Amniotic stem cell (primary cell): ENCODE results near the gene DEAF1.
"Not testable (repeated sequence)": the region's sequence is repeated elsewhere in the genome, so short reads cannot be mapped to it uniquely, and the experiment has no call there.

Source experiments
- DNase-seq: peaks from one replicate; lab custom pipeline; 2025; lab: John Stamatoyannopoulos, UW

DEAF1 gene

DNA sequence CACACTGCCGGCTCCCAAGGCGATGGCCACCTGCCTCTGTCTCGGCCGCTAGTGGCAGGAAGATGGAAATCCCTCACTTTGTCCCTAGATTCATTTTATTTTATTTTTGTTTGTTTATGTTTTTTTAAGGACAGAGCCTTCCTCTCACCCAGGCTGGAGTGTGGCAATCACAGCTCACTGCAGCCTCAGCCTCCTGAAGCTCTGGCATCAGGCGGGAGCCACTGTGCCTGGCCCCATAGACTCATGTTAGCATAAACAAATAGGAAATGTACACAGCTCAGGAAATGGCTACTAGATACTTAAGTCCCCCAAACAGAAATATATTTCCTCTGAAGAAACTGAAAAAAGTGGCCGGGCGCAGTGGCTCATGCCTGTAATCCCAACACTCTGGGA, 4.1 kb upstream of the DEAF1 start:
- no peak for DNase-seq

DNA sequence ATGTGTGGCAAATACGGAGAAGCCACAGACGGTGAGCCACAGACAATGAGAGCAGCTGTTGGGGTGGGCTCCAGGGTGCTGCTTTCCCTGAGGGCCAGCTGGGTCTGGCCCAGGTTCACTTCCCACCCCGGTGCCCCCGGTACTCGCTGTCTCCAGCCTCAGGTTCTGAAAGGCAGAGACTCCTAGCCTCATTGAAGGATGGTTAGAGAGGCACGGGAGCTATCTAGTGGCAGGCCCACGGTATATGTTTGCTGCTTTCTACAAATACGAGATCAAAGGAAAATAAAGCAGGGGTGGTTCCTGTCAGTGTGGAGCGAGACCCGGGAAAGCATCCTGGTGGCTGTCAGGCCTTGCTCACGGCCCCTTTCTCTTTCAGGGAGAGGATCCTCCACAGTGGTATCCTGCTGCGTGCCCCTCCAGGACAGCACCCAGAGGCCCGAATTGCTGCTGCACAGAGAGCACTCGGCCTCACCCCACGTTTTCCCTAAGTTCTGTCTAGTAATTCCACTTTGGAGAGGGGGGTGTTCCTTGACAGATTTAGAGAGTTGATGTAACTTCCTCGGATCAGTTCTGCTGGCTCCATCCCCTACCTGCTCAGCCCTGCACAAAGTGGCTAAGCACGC, 3.6 kb upstream of the DEAF1 start:
- no peak for DNase-seq

DNA sequence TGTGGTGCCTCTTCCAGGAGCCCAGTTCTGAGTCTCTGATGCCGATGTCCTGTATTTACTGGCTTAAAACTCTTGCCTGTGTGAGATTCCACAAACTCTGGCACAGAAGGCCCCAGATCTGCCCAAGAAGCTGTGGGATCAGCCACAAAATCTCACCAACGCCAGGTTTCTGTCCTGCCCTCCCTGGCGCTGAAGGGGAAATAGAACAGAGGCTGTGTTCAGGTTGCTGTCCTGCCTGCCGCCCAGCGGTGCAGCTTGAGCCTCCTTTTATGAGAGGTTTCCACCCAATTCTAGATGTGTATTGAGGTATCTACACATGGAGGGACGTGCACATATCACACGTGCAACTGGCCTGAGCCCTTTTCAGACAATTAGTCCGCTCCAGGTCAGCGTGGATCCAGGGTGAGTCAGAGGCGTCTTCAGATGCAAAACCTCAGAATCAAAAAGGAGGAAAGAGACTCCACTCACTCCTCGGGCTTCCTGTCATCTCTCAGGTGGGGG, 2.8 kb upstream of the DEAF1 start:
- no peak for DNase-seq

- no peak for DNase-seq
Observed at GRCh38 chr11:696955-697491, 2.0 kb upstream of the DEAF1 start.

- peak; percentile 99 for DNase-seq
Observed at GRCh38 chr11:695538-696248, 671 bp upstream of the DEAF1 start, which contains the start of gene TMEM80. Gene TMEM80, plus strand, starts transcription at chr11:695816. Its CDS starts 12 bp downstream, at chr11:695828.

- DNase-seq = no peak
Observed at GRCh38 chr11:695288-695537, 191 bp upstream of the DEAF1 start.

DNA sequence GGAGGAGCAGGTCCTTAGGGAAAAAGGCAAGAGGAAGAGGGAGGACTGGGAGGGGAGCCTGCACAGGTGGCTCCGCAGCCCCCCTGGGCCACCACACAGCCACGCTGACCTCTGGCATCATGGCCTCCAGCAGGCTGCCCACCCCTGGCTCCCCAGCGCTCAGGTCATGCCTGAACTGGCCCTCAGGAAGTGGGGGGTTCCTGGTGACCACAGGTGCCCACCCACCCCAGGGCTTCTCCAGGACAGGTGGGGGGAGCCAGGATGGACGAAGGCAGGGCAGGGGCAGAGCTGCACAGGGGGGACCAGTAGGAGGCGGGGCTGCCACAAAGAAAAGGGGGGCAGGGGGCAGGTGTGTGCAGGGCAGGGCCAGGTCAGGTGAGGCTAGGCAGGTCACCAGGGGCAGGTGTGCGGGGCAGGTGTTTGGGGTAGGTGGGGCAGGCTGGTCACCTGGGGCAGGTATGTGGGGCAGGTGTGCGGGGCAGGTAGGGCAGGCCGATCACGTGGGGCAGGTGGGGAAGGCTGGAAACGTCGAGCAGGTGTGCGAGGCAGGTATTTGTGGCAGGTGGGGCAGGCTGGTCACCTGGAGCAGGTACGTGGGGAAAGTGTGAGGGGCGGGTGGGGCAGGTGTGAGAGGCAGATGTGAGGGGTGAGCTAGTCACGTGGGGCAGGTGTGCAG, 997 bp downstream of the DEAF1 start:
- DNase-seq = no peak

DNA sequence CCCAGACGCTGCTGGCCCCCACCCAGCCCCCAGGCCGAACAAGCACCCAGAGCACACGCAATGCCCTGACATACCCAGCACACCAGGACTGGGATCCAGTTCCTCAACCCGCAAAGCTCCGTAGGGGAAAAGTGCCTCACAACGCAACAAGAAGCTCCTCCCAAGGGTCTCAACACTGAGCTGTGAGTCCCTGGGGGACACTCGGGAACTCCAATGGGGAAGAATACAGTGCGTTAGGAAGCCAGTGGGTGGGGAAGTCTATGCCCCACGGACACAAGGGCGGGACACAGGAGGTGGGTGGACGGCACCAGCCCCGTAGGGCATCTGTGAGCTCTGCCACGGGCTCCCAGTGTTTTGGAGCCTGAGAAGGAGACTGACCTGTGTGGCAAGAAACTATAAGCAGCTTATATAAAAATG, 1.6 kb downstream of the DEAF1 start:
- no peak for DNase-seq

DNA sequence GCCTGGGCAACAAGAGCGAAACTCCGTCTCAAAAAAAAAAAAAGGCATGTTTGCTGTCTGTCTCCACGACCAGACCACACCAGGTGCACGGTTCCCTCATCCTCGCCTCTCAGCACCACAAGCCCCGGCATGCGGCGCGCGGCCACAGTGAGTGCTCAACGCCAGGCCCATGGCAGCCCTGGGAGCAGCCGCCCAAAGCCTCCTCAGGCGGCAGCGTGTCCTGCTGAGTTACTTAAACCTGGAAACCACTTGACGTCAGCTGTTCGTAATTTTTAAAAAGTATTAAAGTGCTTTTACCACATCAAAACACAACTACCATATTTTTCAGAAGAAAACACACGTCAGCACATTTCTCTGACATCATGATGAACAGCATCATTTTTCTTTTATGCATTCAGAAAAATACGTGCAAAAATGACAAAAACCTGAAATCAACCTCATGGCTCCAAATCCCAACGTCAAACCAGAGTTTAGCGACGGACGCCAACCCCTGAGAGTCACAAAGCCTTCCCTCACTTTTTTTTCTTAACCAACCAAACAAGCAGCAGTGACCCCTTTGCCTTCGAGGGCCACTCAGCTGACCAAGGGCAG, 2.1 kb downstream of the DEAF1 start:
- DNase-seq = no peak

- no peak for DNase-seq
Observed at GRCh38 chr11:691710-692590, 3.1 kb downstream of the DEAF1 start.

DNA sequence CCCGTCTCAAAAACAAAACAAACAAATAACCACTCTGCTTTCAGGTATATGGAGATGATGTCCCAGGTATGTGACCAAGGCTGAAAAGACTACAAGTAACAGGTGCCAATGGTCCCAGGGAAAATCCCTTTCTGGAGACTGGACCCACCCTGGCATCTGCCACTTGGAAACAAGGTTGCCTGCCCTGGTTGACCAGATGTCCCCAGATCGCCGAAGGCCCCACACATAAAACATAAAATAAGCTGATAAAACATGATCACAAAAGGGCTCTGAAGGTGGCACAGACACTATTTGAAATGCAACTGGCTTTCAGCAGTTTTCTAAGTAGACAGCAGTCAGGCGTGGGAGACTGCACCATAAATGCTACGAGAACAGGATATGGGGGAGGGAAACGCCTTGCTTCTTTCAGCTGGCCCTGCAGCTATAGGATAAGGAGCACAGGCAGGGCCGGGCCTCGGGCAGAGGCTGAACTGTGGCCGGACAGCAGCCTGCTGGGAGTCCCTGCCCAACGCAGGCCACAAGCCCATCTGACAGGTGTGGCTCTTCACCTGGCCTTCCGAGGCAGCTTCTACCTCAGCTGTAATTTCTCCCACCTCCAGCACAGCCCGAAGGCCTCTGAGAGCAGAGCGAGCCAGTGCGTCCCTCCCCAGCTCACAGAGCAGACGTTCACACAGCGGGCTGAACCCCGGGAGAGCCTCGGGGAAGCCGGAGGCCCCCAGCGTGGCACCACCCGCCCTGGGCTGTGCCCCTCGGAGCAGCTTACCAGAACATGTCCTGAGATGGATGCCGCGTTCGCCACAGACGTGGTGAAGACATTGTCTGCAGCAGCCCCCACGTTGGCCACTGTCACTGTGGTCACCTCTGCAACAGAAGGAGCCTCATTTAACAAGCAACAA, 4.0 kb downstream of the DEAF1 start:
- no peak for DNase-seq

- DNase-seq = not testable (repeated sequence)
Observed at GRCh38 chr11:690244-690643, 4.8 kb downstream of the DEAF1 start.

DNA sequence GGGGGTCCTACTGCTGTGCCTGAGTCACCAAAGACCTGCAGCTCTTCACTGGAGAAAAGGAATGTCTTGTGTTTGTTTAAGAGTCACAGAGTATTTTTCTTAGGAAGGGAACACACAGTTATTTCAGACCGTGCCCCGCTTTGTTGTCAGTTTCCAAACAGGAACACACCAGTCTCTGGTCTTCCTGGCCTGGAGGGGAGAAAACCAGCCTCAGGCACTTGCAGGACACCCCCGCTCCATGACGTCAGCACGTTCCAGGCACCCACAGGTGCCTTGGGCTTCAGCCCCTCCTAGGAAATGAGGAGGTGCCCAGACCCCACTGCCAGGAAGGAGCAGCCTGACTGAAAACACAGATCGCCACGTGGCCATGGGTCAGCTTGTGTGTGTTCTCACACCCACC, 5.4 kb downstream of the DEAF1 start:
- no peak for DNase-seq

GRCh38 chr11:688681-689080, 6.3 kb downstream of the DEAF1 start:
- no peak for DNase-seq

- DNase-seq = no peak
Observed at GRCh38 chr11:687751-688150, 7.3 kb downstream of the DEAF1 start.

GRCh38 chr11:686451-687243, 8.4 kb downstream of the DEAF1 start:
- no peak for DNase-seq

DNA sequence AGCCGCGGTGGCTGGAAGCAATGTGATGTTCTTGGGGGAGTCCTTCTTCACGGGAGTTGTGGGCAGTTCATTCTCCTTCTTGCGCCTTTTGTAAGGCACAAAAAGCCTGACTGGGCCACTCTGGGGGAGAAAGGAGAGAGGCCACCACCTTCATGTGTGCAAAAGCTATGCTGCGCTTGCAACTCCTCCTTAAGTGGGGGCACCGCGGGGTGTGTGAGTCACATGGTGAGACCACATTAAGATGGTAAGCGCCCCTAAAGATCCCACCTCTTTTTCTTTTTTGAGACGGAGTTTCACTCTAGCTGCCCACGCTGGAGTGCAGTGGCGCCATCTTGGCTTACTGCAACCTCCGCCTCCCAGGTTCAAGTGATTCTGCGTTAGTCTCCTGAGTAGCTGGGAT, 14.1 kb downstream of the DEAF1 start:
- DNase-seq = no peak

DNA sequence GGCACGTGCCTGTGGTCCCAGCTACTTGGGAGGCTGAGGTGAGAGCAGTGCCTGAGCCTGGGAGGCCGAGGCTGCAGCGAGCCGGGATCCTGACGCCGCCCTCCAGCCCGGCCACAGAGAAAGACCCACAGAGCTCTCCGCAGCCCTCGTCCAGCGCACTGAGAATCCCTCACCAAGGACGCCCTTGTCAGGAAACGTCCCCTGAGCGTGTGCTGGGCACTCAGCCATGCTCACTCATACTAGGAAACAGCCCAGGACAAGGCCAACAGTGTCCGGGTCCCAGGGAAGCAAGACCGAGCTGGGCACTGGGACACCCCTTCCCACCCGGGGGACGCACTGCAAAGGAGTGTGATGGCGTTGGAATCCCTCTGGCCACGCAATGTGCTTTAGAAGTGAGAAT, 14.5 kb downstream of the DEAF1 start:
- no peak for DNase-seq

DNA sequence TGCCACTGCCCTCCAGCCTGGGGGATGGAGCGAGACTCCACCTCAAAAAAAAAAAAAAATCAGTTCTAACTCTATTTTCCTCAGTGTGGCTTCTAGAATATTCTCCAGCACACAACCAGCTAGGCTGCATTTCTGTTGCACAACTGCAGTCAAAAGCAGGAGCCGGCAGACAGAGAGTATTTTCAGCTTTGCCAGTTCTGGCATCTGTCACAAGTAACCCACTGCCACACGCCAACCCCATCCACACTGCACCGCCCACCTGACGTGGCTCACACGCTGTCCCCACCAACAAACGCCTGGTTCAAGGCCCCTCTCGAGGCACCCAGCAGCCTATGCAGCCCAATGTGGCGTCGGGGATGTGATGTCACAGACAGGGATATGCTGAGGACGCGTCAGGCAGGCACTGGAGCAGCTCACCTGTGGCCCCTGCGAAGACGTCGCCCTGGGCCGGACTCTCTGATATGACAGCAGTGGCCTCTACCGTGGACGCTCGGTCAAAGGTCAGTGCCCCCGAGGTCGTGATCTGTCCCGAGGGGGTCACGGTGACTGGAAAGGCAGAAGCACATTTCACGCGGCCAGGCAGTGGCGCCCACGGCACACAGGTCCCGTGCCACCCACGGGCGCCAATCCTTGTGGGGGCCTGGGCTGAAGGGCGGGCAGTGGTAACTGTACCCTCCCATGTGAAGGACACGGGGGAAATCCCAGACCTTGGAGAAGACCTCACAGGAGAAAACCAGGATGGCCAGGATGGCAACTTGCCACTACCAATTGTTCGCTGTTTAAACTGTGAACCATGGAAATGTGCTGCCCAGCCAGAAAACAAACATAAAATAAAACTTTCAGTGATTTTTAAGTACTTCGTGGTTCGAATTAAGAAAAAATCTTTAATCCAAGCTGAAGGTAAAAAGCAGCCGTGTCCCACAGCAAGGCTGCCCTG, 15.5 kb downstream of the DEAF1 start:
- no peak for DNase-seq
